Gastrocnemius medialis (tissue), 4 donors: Measurements from ENCODE around the gene SRF.

Source experiments
- CTCF ChIP-seq, 5 experiments: fragments of 450-650 bp in 3 of 5; fragments of 200-600 bp in 2 of 5; sonication (generic) in 2 of 5; IDR thresholded peaks in 4 of 5; conservative IDR thresholded peaks in 1 of 5; 1 replicate in 4 of 5; 2 replicates in 1 of 5; pipeline ENCODE4 v1.5.1; 2016 to 2019; ENCODE audit warnings: antibody characterized with exemption in 5 of 5, mild to moderate bottlenecking in 3 of 5, moderate library complexity in 3 of 5
- POLR2A ChIP-seq, 2 donors: fragments of 450-650 bp; IDR thresholded peaks; one replicate each; pipeline ENCODE4 v1.6.1; 2017; ENCODE audit warnings: antibody characterized with exemption in 2 of 2, mild to moderate bottlenecking in 2 of 2, moderate library complexity in 2 of 2

GRCh38 chr6:43180058-43180457, 9.0 kb downstream of the SRF start:
- TF ChIP-seq POLR2A (IDR thresholded peaks at IDR 0.05): no peak
- TF ChIP-seq CTCF (IDR thresholded peaks at IDR 0.05 in 4 of 5, conservative IDR thresholded peaks at IDR 0.05 in 1 of 5): no peak
